Hindlimb muscle (tissue), 1 donor: ENCODE measurements around the gene TMEM9. TPM values are rescaled to one million over a fixed set of nuclear protein-coding genes. Genes with fewer than 3 reads are reported as not detected.

Experiments used
- DNase-seq: peaks from one replicate; pipeline ENCODE4 v3.0.0-alpha.2; 2013
- polyA plus RNA-seq: library from polyadenylated mRNA; unstranded; fragments of 120-200 nt; gene quantifications from one replicate; pipeline ENCODE4 v1.2.1, GENCODE V29; 2013; ENCODE audit not compliant: insufficient read length

Gene TMEM9
- polyA plus RNA-seq, 1 donor: 62.2 TPM

GRCh38 chr1:201100169-201100930, 53.9 kb downstream of the TMEM9 start:
- DNase-seq: no peak

- DNase-seq: no peak
Measured at GRCh38 chr1:201098992-201099677, 55.1 kb downstream of the TMEM9 start.

GRCh38 chr1:201096977-201097856, 57.1 kb downstream of the TMEM9 start:
- DNase-seq: no peak

- DNase-seq: peak; percentile 38
Measured at GRCh38 chr1:201096041-201096461, 58.2 kb downstream of the TMEM9 start.

- no peak for DNase-seq
Measured at GRCh38 chr1:201095581-201095980, 58.7 kb downstream of the TMEM9 start.

GRCh38 chr1:201094832-201095231, 59.4 kb downstream of the TMEM9 start:
- DNase-seq: no peak

GRCh38 chr1:201093962-201094361, 60.3 kb downstream of the TMEM9 start:
- no peak for DNase-seq

GRCh38 chr1:201093561-201093960, 60.7 kb downstream of the TMEM9 start:
- DNase-seq: no peak

- DNase-seq: no peak
Measured at GRCh38 chr1:201092738-201093137, 61.5 kb downstream of the TMEM9 start.

GRCh38 chr1:201091256-201091655, 63.0 kb downstream of the TMEM9 start:
- DNase-seq: no peak

- DNase-seq: no peak
Measured at GRCh38 chr1:201090541-201090940, 63.7 kb downstream of the TMEM9 start.

GRCh38 chr1:201089596-201089995, 64.7 kb downstream of the TMEM9 start:
- DNase-seq: no peak

GRCh38 chr1:201088901-201089525, 65.3 kb downstream of the TMEM9 start:
- no peak for DNase-seq

- no peak for DNase-seq
Measured at GRCh38 chr1:201088395-201088794, 65.9 kb downstream of the TMEM9 start.

- no peak for DNase-seq
Measured at GRCh38 chr1:201085902-201086735, 68.2 kb downstream of the TMEM9 start.

Other genes with a start within 250 kb of the TMEM9 start
- 1.1 TPM for gene KIF21B, start 130.8 kb downstream of the TMEM9 start, polyA plus RNA-seq
- gene CACNA1S, start 42.0 kb downstream of the TMEM9 start, polyA plus RNA-seq: 66.3 TPM
- 0.70 TPM for gene ASCL5, start 27.3 kb downstream of the TMEM9 start, polyA plus RNA-seq
- 2.6 TPM for gene IGFN1, start 36.4 kb upstream of the TMEM9 start, polyA plus RNA-seq
- gene PKP1, start 129.0 kb upstream of the TMEM9 start, polyA plus RNA-seq: 11.1 TPM
- gene TNNT2, start 223.2 kb upstream of the TMEM9 start, polyA plus RNA-seq: 1,245 TPM
- gene LAD1, start 244.8 kb upstream of the TMEM9 start, polyA plus RNA-seq: 17.8 TPM